ENCODE results near the gene MAP3K10.
"Not testable (repeated sequence)": the region's sequence is repeated elsewhere in the genome, so short reads cannot be mapped to it uniquely, and the experiment has no call there.

The MAP3K10 gene

GRCh38 chr19:40190891-40191835 lies at the start of gene MAP3K10:
Gene MAP3K10 (plus strand): TSS chr19:40191426. CDS start chr19:40192032, 606 bp downstream.
- peak; percentile 44 for DNase-seq

- no peak for DNase-seq
Observed at GRCh38 chr19:40141551-40141950, 49.7 kb upstream of the MAP3K10 start.

- no peak for DNase-seq
Observed at GRCh38 chr19:40143612-40144011, 47.6 kb upstream of the MAP3K10 start.

GRCh38 chr19:40144151-40144550 lies 47.1 kb upstream of the MAP3K10 start:
- DNase-seq: no peak

GRCh38 chr19:40144947-40145748 lies 46.1 kb upstream of the MAP3K10 start:
- no peak for DNase-seq

GRCh38 chr19:40145749-40146029 lies 45.5 kb upstream of the MAP3K10 start:
- not testable (repeated sequence) for DNase-seq

- DNase-seq: no peak
Observed at GRCh38 chr19:40147338-40147692, 43.9 kb upstream of the MAP3K10 start.

GRCh38 chr19:40147693-40148347 lies 43.4 kb upstream of the MAP3K10 start:
- no peak for DNase-seq

GRCh38 chr19:40149501-40149900 lies 41.7 kb upstream of the MAP3K10 start:
- no peak for DNase-seq

GRCh38 chr19:40150170-40150569 lies 41.1 kb upstream of the MAP3K10 start:
- no peak for DNase-seq

GRCh38 chr19:40154121-40154680 lies 37.0 kb upstream of the MAP3K10 start:
- DNase-seq: no peak

GRCh38 chr19:40155749-40156265 lies 35.4 kb upstream of the MAP3K10 start:
- no peak for DNase-seq

GRCh38 chr19:40157059-40157458 lies 34.2 kb upstream of the MAP3K10 start:
- DNase-seq: no peak

- no peak for DNase-seq
Observed at GRCh38 chr19:40159744-40160143, 31.5 kb upstream of the MAP3K10 start.

GRCh38 chr19:40162104-40162503 lies 29.1 kb upstream of the MAP3K10 start:
- no peak for DNase-seq

GRCh38 chr19:40163541-40164129 lies 27.6 kb upstream of the MAP3K10 start:
- DNase-seq: no peak

- DNase-seq: no peak
Observed at GRCh38 chr19:40165362-40165937, 25.8 kb upstream of the MAP3K10 start.

- DNase-seq: not testable (repeated sequence)
Observed at GRCh38 chr19:40169482-40170302, 21.5 kb upstream of the MAP3K10 start.

GRCh38 chr19:40170303-40170989 lies 20.8 kb upstream of the MAP3K10 start:
- not testable (repeated sequence) for DNase-seq

- not testable (repeated sequence) for DNase-seq
Observed at GRCh38 chr19:40171293-40171692, 19.9 kb upstream of the MAP3K10 start.

GRCh38 chr19:40174092-40174491 lies 17.1 kb upstream of the MAP3K10 start:
- DNase-seq: no peak
